Natural killer cell treated with Interleukin-12 subunit alpha and Interleukin-12 subunit beta and Interleukin-15 and Interleukin-18, amount 100 ng/mL, for 72 hours (primary cell): ENCODE data around the gene ARMH1. TPM values are rescaled to one million over a fixed set of nuclear protein-coding genes. Genes with fewer than 3 reads are reported as not detected.

Experiments used
- ATAC-seq, 2 donors: fragments of 150-1000 bp; cut with Tn5 transposase in 1 of 2; sonication (Bioruptor Pico), chemical (Tn5 transposase) in 1 of 2; 2 replicates each; pipeline ENCODE4 v1.10.0; 2021
- DNase-seq: peaks from one replicate; pipeline ENCODE4 v3.0.0; 2022; ENCODE audit warnings: low spot score
- H3K27ac Mint-ChIP-seq, 2 donors: 1 replicate in 1 of 2; 2 replicates in 1 of 2; pipeline ENCODE4 v1.8.0; 2022; ENCODE audit warnings: mixed read lengths in 2 of 2, mild to moderate bottlenecking in 1 of 2, moderate library complexity in 1 of 2
- H3K27me3 Mint-ChIP-seq, 2 donors: 1 replicate in 1 of 2; 2 replicates in 1 of 2; pipeline ENCODE4 v1.8.0; 2022; ENCODE audit warnings: mixed read lengths in 2 of 2
- H3K36me3 Mint-ChIP-seq: one replicate; pipeline ENCODE4 v1.8.0; 2022; ENCODE audit warnings: mixed read lengths
- H3K4me1 Mint-ChIP-seq, 2 donors: 1 replicate in 1 of 2; 2 replicates in 1 of 2; pipeline ENCODE4 v1.8.0; 2022; ENCODE audit warnings: low read depth in 2 of 2, mixed read lengths in 2 of 2, mild to moderate bottlenecking in 1 of 2
- H3K4me3 Mint-ChIP-seq: one replicate; pipeline ENCODE4 v1.8.0; 2022; ENCODE audit warnings: mixed read lengths
- H3K9me3 Mint-ChIP-seq: 2 replicates; pipeline ENCODE4 v1.8.0; 2022; ENCODE audit warnings: mixed read lengths
- total RNA-seq, 2 donors: library from RNA; stranded (reverse); gene quantifications; one replicate each; pipeline ENCODE4 v1.2.3, GENCODE V29; 2022

Gene ARMH1
- total RNA-seq, 2 donors from 2014 or later, result 1.8 to 8.7 TPM

DNA sequence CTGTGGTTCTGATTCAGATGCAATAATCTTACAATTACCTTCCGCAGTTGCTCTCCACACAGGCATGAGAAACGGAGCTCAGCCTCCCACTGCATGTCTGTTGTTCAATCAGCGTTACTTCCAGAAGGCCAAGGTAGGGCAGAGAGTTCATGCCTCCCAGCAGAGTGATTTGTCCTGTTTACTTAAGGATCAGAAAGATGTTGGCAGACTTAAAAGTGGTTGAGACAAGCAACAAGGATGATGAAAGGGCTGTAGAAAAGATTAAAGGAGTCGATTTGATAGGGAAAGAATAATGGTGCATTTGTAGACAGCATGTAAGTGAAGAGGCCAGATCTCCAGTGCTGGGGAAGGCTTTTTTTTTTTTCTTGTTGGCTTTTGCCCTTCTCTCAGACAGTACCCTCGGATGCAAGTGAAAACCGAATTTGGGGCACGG, 26.6 kb downstream of the ARMH1 start:
- ATAC-seq (no peak), DNase-seq (no peak)
- Mint-ChIP-seq H3K27me3 (no peaks in the 10 kb centered on the region), H3K27ac (no peak overlapping the region), H3K4me3 (no peak overlapping the region), H3K4me1 (peaks cover 15 to 17% of the 10 kb centered on the region in 2 donors), H3K9me3 (no peaks in the 10 kb centered on the region), H3K36me3 (no peaks in the 10 kb centered on the region)

DNA sequence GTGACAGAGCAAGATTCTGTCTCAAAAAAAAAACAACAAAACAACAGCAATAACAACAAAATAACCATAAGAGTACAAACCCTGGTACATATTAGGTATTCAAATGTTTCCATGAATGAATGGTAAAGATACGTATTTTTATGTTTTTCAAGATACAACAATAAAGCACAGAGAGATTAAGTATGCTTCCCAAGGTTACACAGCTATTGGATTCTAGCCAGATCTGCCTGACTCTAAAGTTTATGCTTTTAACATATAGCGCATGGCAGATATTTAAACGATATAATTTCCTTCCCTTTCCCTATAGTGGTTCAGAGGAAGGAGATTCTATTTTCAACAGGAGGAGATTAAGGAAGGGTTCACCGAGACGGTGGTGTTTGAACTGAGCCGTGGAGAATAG, 31.0 kb downstream of the ARMH1 start:
- no peak overlapping the region for H3K27ac Mint-ChIP-seq
- H3K36me3 Mint-ChIP-seq, result no peaks in the 10 kb centered on the region
- no peaks in the 10 kb centered on the region for H3K9me3 Mint-ChIP-seq
- H3K27me3 Mint-ChIP-seq, result peaks cover 0 to 3% of the 10 kb centered on the region in 2 donors
- ATAC-seq (no peak), DNase-seq (no peak)
- no peak overlapping the region for H3K4me3 Mint-ChIP-seq
- H3K4me1 Mint-ChIP-seq, result peaks cover 4 to 7% of the 10 kb centered on the region in 2 donors

DNA sequence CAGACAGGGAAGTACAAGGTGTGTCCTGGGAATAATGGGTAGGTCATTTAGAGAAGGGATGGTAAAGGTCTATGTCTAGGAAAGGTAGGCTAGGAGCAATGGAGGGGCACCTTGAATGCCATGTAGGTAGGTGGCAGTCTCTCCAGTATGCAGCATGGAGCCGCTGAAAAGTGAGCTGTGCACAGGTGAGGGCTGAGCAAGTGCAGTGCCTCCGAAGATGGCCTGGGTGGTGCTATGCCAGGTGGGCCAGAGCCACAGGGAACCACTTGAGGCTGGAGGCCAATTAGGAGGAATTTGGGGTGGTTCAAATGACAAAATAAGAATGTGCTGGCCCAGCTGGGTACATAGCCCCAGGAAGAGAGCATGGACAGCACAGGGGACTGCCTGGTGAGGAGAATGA, 31.4 kb downstream of the ARMH1 start:
- Mint-ChIP-seq H3K27ac (no peak overlapping the region), H3K36me3 (no peaks in the 10 kb centered on the region), H3K4me3 (no peak overlapping the region), H3K27me3 (peaks cover 0 to 3% of the 10 kb centered on the region in 2 donors), H3K9me3 (no peaks in the 10 kb centered on the region), H3K4me1 (peaks cover 4 to 7% of the 10 kb centered on the region in 2 donors)
- DNase-seq, result no peak
- peak in 1 of 2 donors; percentile 46 for ATAC-seq

DNA sequence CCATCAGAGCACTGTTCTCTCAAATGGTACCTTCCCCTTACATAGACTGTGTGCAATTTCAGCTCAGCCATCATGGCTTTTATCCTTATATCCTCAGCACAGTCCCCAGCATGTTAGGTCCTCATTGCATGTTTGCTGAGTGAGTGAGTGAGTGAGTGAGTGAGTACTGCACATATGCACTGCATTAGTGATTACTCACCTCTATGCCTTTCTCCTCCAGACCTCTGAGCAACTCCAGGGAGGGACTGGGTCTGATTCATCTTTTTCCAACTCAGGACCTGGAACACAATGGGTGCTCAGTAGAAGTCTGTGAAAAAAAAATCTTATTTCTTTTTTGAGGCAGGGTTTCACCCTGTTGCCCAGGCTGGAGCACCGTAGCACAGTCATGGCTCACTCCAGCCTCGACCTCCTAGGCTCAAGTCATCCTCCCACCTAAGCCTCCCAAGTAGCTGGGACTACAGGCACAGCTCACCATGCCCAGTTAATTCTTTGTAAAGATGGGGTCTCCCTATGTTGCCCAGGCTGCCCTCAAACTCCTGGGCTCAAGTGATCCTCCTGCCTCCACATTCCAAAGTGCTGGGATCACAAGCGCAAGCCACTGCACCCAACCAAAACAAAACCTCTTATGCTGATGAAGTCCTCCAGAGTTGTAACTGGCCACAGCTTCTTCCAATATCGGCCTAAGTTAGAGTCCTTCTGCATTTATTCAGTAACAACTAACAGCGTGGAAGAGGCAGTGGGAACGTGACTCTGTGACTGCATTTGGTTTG, 32.8 kb downstream of the ARMH1 start:
- DNase-seq (no peak), ATAC-seq (no peak)
- Mint-ChIP-seq H3K27me3 (peaks cover 0 to 3% of the 10 kb centered on the region in 2 donors), H3K4me3 (no peak overlapping the region), H3K27ac (peak overlapping the region in 1 of 2 donors; percentile 49), H3K4me1 (peaks cover 4 to 7% of the 10 kb centered on the region in 2 donors), H3K36me3 (no peaks in the 10 kb centered on the region), H3K9me3 (no peaks in the 10 kb centered on the region)

DNA sequence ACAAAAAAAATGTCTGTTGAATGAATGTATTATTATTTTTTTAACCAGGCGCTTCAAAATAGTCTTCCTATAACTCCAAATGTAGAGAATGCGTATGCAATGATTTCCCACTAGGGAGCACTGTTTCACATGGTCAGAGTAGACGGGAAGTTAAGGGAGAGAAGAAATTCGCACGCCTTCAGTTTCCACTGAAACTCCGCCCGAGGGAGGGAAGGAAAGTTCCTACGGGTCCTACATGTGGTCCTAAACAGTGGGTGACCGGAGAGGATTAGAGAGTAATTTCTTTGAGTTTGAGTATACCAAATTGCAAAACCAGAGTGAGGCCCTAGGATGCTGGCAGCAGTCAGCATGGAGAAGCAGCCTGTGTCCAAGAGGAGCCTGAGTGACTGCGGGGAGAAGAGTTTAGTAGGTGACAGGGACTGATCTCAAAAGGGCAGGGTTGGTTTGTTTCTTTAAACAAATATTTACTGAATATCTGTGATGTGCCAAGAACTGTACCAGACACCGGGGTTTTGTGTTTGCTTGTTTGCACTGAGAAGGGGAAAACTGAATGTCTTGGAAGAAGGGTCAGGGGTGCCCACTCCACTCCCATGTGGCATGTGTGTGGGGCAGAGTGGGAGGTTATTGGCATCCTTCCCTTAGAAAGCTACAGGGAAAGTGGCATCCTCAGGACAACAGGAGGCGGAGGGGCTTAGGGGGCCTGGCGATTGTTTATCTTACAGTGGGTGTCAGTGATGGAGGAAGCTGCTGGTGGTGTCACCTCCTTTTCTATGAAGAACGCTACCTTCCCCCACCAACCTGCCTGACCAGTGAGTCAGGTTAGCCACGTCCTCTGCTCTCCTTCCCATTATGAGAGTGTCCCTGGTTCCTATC, 33.7 kb downstream of the ARMH1 start:
- Mint-ChIP-seq H3K36me3 (no peaks in the 10 kb centered on the region), H3K27me3 (peaks cover 0 to 3% of the 10 kb centered on the region in 2 donors), H3K4me3 (peak overlapping the region; percentile 47), H3K9me3 (no peaks in the 10 kb centered on the region), H3K27ac (peak overlapping the region in 1 of 2 donors; percentile 49), H3K4me1 (peaks cover 4 to 7% of the 10 kb centered on the region in 2 donors)
- ATAC-seq, result peak; percentile 66 to 74
- DNase-seq, result no peak

DNA sequence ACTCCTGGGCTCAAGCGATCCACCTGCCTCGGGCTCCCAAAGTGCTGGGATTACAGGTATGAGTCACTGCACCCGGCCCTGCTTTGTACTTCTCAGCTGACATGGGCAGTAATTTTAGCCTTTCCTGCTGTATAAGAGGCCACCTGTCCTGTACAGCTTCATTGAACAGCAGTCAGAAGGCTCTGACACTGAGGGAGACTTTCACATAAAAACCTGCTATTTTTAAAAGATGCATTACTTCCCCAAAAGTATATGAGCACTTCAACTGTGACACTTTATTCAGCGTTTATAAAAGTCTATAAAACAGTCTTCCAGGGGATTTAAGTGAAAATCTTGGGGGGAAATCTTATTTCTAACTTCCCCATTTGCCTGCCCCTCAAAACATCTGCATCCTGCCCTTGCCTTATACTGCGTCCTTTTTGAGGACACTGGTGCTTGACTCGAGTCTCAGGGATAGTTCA, 38.8 kb downstream of the ARMH1 start:
- no peak overlapping the region for H3K4me3 Mint-ChIP-seq
- H3K4me1 Mint-ChIP-seq, result peaks cover 29 to 34% of the 10 kb centered on the region in 2 donors
- H3K27ac Mint-ChIP-seq, result no peak overlapping the region
- no peak for DNase-seq
- no peak for ATAC-seq
- H3K9me3 Mint-ChIP-seq, result no peaks in the 10 kb centered on the region
- no peaks in the 10 kb centered on the region for H3K36me3 Mint-ChIP-seq
- H3K27me3 Mint-ChIP-seq, result no peaks in the 10 kb centered on the region

DNA sequence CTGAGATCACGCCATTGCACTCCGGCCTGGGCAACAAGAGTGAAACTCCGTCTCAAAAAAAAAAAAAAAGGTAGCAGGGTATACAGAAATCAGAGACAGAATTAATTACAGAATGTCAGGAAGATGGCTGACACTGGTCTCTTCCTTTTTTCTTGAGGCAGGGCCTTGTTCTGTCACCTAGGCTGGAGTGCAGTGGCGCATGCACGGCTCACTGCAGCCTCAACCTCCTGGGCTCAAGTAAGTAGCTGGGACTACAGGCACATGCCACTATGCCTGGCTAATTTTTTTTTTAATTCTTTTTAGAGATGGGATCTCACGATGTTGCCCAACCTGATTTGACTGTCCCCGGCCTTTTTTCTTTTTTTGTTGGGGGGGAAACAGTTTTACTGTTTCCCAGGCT, 40.0 kb downstream of the ARMH1 start:
- ATAC-seq, result no peak
- peak overlapping the region; percentile 12 for H3K4me3 Mint-ChIP-seq

DNA sequence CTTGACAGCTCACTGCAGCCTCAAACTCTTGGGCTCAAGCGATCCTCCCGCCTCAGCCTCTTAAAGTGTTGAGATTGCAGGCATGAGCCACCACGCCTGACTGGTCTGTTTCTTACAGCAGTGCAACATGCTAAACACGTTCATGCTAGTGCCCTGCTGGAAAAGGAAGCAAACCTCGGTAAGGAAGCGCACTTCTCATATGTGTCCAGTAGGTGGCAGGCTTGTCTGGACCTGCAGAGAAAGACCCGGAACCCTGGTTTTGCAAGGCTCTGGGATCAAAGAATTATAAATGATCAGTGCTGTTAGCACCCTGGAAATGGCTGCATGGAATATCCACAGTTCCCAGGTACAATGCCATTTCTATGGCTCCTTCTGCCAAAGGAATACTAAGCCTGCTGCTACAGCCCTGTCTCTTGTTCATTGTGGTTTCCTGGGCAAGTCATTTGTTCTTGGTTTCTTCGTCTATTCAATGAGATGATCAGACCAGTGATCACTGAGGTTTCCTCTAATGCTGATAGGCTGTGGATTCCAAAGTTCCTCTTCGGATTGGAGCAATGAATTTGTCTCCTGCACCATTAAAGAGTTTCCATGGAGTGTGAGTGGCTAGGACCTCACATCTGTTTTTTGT, 40.5 kb downstream of the ARMH1 start:
- DNase-seq (no peak), ATAC-seq (peak; percentile 76 to 80)
- H3K27me3 Mint-ChIP-seq, result no peaks in the 10 kb centered on the region
- no peaks in the 10 kb centered on the region for H3K36me3 Mint-ChIP-seq
- H3K9me3 Mint-ChIP-seq, result no peaks in the 10 kb centered on the region
- H3K4me1 Mint-ChIP-seq, result peaks cover 32 to 34% of the 10 kb centered on the region in 2 donors
- peak overlapping the region in 1 of 2 donors; percentile 8 for H3K27ac Mint-ChIP-seq
- H3K4me3 Mint-ChIP-seq, result peak overlapping the region; percentile 12

More for the DNA sequence above, 40.0 kb downstream of the ARMH1 start:
- Mint-ChIP-seq H3K27me3 (no peaks in the 10 kb centered on the region), H3K9me3 (no peaks in the 10 kb centered on the region), H3K4me1 (peaks cover 32 to 34% of the 10 kb centered on the region in 2 donors), H3K27ac (no peak overlapping the region), H3K36me3 (no peaks in the 10 kb centered on the region)
- DNase-seq, result no peak

DNA sequence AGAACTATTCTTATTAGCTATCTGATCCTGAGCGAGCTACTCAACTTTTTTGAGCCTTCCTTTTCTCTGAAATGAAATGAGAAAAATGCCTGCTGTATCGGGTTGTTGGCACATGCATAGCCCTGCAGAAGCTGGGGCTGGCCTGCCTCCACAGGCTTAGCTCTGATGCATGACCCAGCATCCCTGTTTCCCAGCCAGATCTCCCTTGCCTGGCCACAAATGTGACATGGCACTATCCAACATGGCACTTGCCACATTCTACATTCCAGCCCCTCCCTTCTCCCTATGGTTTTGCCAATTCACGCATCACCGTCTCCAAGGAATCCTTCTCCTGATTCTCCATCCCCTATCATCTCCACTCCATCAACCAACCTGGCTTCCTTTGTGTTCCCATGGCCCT, 42.6 kb downstream of the ARMH1 start:
- Mint-ChIP-seq H3K4me3 (peak overlapping the region; percentile 34), H3K36me3 (no peaks in the 10 kb centered on the region), H3K27ac (peak overlapping the region; percentile 32 to 59), H3K9me3 (no peaks in the 10 kb centered on the region), H3K27me3 (no peaks in the 10 kb centered on the region), H3K4me1 (peaks cover 44 to 55% of the 10 kb centered on the region in 2 donors)
- DNase-seq (no peak), ATAC-seq (no peak)

DNA sequence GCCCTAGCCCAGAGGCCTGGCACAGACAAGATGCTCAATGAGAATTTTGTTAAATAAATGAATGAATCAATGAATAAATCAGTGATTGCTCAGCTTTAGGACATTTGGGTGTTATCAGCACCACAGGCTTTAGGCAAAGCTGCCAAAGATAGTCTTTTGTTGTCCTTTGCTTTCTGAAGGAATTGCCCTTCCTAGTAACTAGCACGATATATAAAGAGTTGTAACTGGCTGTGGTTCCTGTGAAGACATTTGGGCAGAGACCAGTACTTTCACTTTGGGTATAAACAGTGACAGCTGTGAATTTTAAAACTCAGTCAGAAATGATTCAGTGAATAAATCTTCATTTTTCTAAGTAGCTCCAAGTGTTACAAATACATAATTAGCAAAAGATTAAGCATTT, 43.1 kb downstream of the ARMH1 start:
- Mint-ChIP-seq H3K9me3 (no peaks in the 10 kb centered on the region), H3K27ac (peak overlapping the region; percentile 32 to 59)

DNA sequence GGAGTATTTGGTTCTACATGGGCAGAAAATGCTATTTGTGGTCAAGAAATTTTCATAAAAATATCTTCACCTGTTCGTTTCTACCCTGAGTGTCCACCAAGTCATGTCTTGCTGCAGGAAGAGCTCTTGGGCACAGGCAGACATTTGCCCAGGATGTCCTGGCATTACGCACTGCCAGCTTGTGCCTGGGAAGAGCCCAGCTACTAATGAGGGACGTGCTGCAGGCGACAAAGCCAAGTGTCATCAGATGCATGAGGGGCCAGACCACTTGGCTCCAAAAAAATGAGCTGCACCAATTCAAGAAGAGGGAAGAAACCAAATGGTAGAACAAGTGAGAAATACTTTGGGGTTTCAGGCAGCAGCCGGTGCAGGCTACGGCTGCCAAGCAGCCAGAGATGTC, 43.6 kb downstream of the ARMH1 start:
- Mint-ChIP-seq H3K4me3 (peak overlapping the region; percentile 34), H3K27me3 (no peaks in the 10 kb centered on the region), H3K36me3 (no peaks in the 10 kb centered on the region), H3K9me3 (no peaks in the 10 kb centered on the region), H3K27ac (peak overlapping the region; percentile 32 to 59), H3K4me1 (peaks cover 47 to 59% of the 10 kb centered on the region in 2 donors)
- DNase-seq (no peak), ATAC-seq (no peak)

More for the DNA sequence above, 43.1 kb downstream of the ARMH1 start:
- H3K4me3 Mint-ChIP-seq, result peak overlapping the region; percentile 34
- peaks cover 44 to 56% of the 10 kb centered on the region in 2 donors for H3K4me1 Mint-ChIP-seq
- no peaks in the 10 kb centered on the region for H3K36me3 Mint-ChIP-seq
- DNase-seq (no peak), ATAC-seq (no peak)
- no peaks in the 10 kb centered on the region for H3K27me3 Mint-ChIP-seq

DNA sequence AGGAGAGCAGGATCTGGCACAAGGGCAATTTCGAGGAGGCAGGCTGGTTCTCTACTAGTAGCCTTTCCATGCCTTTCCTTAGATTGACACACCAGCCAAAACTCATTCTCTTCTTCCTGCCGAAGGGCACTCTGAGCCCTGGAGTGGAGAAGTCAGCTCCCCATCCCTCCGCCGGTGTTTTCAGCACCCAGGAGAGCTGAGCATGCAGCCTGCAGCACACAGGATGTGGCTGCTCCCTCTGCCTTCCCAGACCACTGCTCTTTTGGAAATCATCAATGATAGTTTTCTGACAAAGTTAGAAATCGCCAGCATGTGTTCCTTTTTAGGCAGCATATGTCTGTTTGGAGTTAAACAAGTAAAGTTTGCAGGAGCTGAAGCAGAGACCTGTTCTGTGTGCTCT, 44.8 kb downstream of the ARMH1 start:
- H3K9me3 Mint-ChIP-seq, result no peaks in the 10 kb centered on the region
- no peak overlapping the region for H3K4me3 Mint-ChIP-seq
- H3K27me3 Mint-ChIP-seq, result no peaks in the 10 kb centered on the region
- ATAC-seq (no peak), DNase-seq (no peak)
- peak overlapping the region in 1 of 2 donors; percentile 32 for H3K27ac Mint-ChIP-seq
- H3K36me3 Mint-ChIP-seq, result no peaks in the 10 kb centered on the region
- H3K4me1 Mint-ChIP-seq, result peaks cover 56 to 67% of the 10 kb centered on the region in 2 donors

DNA sequence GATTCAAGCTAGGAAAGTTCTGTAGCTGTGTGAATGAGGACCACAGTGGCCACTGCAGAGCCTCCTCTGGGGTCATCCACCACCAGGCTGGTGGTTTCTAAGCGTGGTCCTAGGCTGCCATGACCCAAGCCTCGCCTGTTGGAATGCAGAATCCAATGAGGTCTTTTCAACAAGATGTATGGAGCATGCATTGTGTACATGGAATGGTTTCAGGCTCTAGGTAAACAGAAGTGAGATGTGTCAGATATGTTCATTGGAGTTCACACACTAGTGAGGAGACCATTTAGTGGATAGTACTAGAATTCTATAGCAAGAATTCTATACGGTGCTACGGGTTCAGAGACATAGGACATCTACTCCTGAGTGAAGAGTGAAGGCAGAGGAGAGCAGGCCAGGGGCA, 45.8 kb downstream of the ARMH1 start:
- ATAC-seq, result peak in 1 of 2 donors; percentile 43
- no peaks in the 10 kb centered on the region for H3K9me3 Mint-ChIP-seq
- H3K36me3 Mint-ChIP-seq, result no peaks in the 10 kb centered on the region
- no peaks in the 10 kb centered on the region for H3K27me3 Mint-ChIP-seq
- DNase-seq, result no peak
- peaks cover 52 to 63% of the 10 kb centered on the region in 2 donors for H3K4me1 Mint-ChIP-seq
- H3K4me3 Mint-ChIP-seq, result peak overlapping the region; percentile 34
- H3K27ac Mint-ChIP-seq, result peak overlapping the region; percentile 98 to 99
